SK-N-MC (cell line): ENCODE measurements around the gene MRPS18C.

ENCODE experiments used
- DNase-seq: peaks from one replicate; pipeline ENCODE4 v3.0.0-alpha.2; 2011; ENCODE audit warnings: low read depth, low spot score
- H3K27ac ChIP-seq: fragments of 200-600 bp; sonication (generic); 2 replicates; pipeline ENCODE4 v1.5.1; 2016; ENCODE audit warnings: mixed run types
- H3K36me3 ChIP-seq: fragments of 200-600 bp; sonication (generic); 2 replicates; pipeline ENCODE4 v1.6.1; 2017; ENCODE audit warnings: antibody characterized with exemption, low read length, mixed read lengths; ENCODE audit not compliant: insufficient read depth
- H3K4me3 ChIP-seq: fragments of 200-600 bp; sonication (generic); 2 replicates; pipeline ENCODE4 v1.5.1; 2016
- H3K9ac ChIP-seq: fragments of 200-600 bp; sonication (generic); 2 replicates; pipeline ENCODE4 v1.8.0; 2017; ENCODE audit warnings: mixed run types, mixed read lengths; ENCODE audit not compliant: insufficient read length
- H3K9me3 ChIP-seq: fragments of 200-600 bp; sonication (generic); 2 replicates; pipeline ENCODE4 v1.6.1; 2017; ENCODE audit warnings: low read depth, mild to moderate bottlenecking, antibody characterized with exemption, low read length, moderate library complexity, mixed read lengths
- EZH2 ChIP-seq: fragments of 200-600 bp; sonication (generic); IDR thresholded peaks from one replicate; pipeline ENCODE4 v1.6.1; 2017; ENCODE audit warnings: antibody characterized with exemption
- FOXP2 ChIP-seq: optimal IDR thresholded peaks from 2 replicates; pipeline ENCODE3; 2011; ENCODE audit warnings: mild to moderate bottlenecking, moderate library complexity; ENCODE audit not compliant: insufficient read depth; ENCODE audit errors: extremely low read length, control extremely low read depth
- POLR2AphosphoS5 ChIP-seq: IDR thresholded peaks from 2 replicates; pipeline ENCODE4 v1.6.1; 2012; ENCODE audit warnings: mild to moderate bottlenecking, low read depth, low read length, borderline replicate concordance

The MRPS18C gene

GRCh38 chr4:83455281-83456183, at the start of gene MRPS18C, which contains the start of gene HELQ:
MRPS18C (plus strand) TSS chr4:83456058; CDS start chr4:83456078, 20 bp downstream.
HELQ (minus strand) TSS chr4:83455823; CDS start chr4:83455693, 130 bp downstream.
- Histone ChIP-seq H3K4me3 (peak within 1 kb of the TSS; percentile 100), H3K36me3 (peaks cover 48% of the 10 kb centered on the region), H3K27ac (peak within 1 kb of the TSS; percentile 86), H3K9ac (peak within 1 kb of the TSS; percentile 98), H3K9me3 (no peaks in the 10 kb centered on the region)
- peak; percentile 97 for DNase-seq
- TF ChIP-seq EZH2 (no peak), POLR2AphosphoS5 (peak; percentile 94), FOXP2 (peak; percentile 54)

GRCh38 chr4:83408908-83409307, 47.0 kb upstream of the MRPS18C start:
- TF ChIP-seq POLR2AphosphoS5: no peak
- no peak for TF ChIP-seq EZH2
- TF ChIP-seq FOXP2: no peak
- H3K9me3 ChIP-seq: no peaks in the 10 kb centered on the region
- no peak overlapping the region for H3K9ac ChIP-seq
- H3K27ac ChIP-seq: no peak overlapping the region
- no peaks in the 10 kb centered on the region for H3K36me3 ChIP-seq
- no peak for DNase-seq
- H3K4me3 ChIP-seq: no peak overlapping the region

- Histone ChIP-seq H3K4me3 (no peak overlapping the region), H3K36me3 (peaks cover 6% of the 10 kb centered on the region; the same call in 1 of the 2 replicates), H3K9ac (no peak overlapping the region), H3K27ac (no peak overlapping the region), H3K9me3 (no peaks in the 10 kb centered on the region)
- TF ChIP-seq FOXP2 (no peak), POLR2AphosphoS5 (no peak), EZH2 (no peak)
- DNase-seq: no peak
Measured at GRCh38 chr4:83413676-83414075, 42.2 kb upstream of the MRPS18C start.

GRCh38 chr4:83417566-83417965, 38.3 kb upstream of the MRPS18C start:
- Histone ChIP-seq H3K9me3 (no peaks in the 10 kb centered on the region), H3K36me3 (peaks cover 12% of the 10 kb centered on the region; the same call in 1 of the 2 replicates), H3K4me3 (no peak overlapping the region), H3K9ac (no peak overlapping the region), H3K27ac (no peak overlapping the region)
- TF ChIP-seq POLR2AphosphoS5: no peak
- TF ChIP-seq EZH2: no peak
- no peak for TF ChIP-seq FOXP2
- DNase-seq: no peak

GRCh38 chr4:83418211-83418610, 37.6 kb upstream of the MRPS18C start:
- Histone ChIP-seq H3K9me3 (no peaks in the 10 kb centered on the region), H3K9ac (no peak overlapping the region), H3K36me3 (peaks cover 12% of the 10 kb centered on the region; the same call in 1 of the 2 replicates), H3K27ac (no peak overlapping the region), H3K4me3 (no peak overlapping the region)
- TF ChIP-seq FOXP2: no peak
- TF ChIP-seq EZH2: no peak
- TF ChIP-seq POLR2AphosphoS5: no peak
- DNase-seq: no peak

GRCh38 chr4:83431200-83431599, 24.7 kb upstream of the MRPS18C start:
- TF ChIP-seq FOXP2 (no peak), EZH2 (no peak), POLR2AphosphoS5 (no peak)
- no peak overlapping the region for H3K9ac ChIP-seq
- no peak for DNase-seq
- H3K27ac ChIP-seq: no peak overlapping the region
- peaks cover 7% of the 10 kb centered on the region; the same call in 1 of the 2 replicates for H3K36me3 ChIP-seq
- no peak overlapping the region for H3K4me3 ChIP-seq
- no peaks in the 10 kb centered on the region for H3K9me3 ChIP-seq

GRCh38 chr4:83436680-83437079, 19.2 kb upstream of the MRPS18C start:
- H3K4me3 ChIP-seq: no peak overlapping the region
- TF ChIP-seq FOXP2 (no peak), EZH2 (no peak), POLR2AphosphoS5 (no peak)
- H3K9me3 ChIP-seq: no peaks in the 10 kb centered on the region
- no peak overlapping the region for H3K27ac ChIP-seq
- H3K36me3 ChIP-seq: peaks cover 6% of the 10 kb centered on the region; the same call in 1 of the 2 replicates
- H3K9ac ChIP-seq: no peak overlapping the region
- DNase-seq: no peak

GRCh38 chr4:83438719-83439118, 17.1 kb upstream of the MRPS18C start:
- Histone ChIP-seq H3K4me3 (no peak overlapping the region), H3K9ac (no peak overlapping the region), H3K27ac (no peak overlapping the region), H3K36me3 (peaks cover 13% of the 10 kb centered on the region; the same call in 1 of the 2 replicates), H3K9me3 (no peaks in the 10 kb centered on the region)
- no peak for TF ChIP-seq POLR2AphosphoS5
- no peak for TF ChIP-seq EZH2
- no peak for TF ChIP-seq FOXP2
- no peak for DNase-seq
